AG04450 (cell line): ENCODE measurements around the gene TMEM130. TPM values are rescaled to one million over a fixed set of nuclear protein-coding genes. Genes with fewer than 3 reads are reported as not detected.

Experiments used
- CTCF ChIA-PET: fragments of 300-600, 350-600 bp; formaldehyde crosslinking; extraction: SDS; loops from one replicate; lab custom pipeline; 2022; ENCODE audit warnings: antibody characterized with exemption, inconsistent platforms; lab: Charles Lee
- POLR2A ChIA-PET: fragments of 350-600 bp; formaldehyde crosslinking; extraction: SDS; loops from one replicate; lab custom pipeline; 2021; ENCODE audit warnings: antibody characterized with exemption, inconsistent platforms; lab: Yijun Ruan, JAX
- DNase-seq: peaks from one replicate; pipeline ENCODE4 v3.0.0-alpha.2; 2011; ENCODE audit warnings: low read depth, low spot score
- H3K27ac ChIP-seq: one replicate; pipeline ENCODE4 v1.5.1; 2012; ENCODE audit warnings: low read depth, low read length, control low read depth
- H3K27me3 ChIP-seq: one replicate; pipeline ENCODE4 v1.6.0; 2012; ENCODE audit warnings: low read length; ENCODE audit not compliant: control insufficient read depth, insufficient read depth
- H3K4me3 ChIP-seq: 2 replicates; pipeline ENCODE4 v1.5.1; 2011; ENCODE audit warnings: mild to moderate bottlenecking, low read depth, low read length, control low read depth
- H3K9me3 ChIP-seq: 2 replicates; pipeline ENCODE4 v1.5.1; 2012; ENCODE audit warnings: low read length; ENCODE audit not compliant: control insufficient read depth, insufficient read depth
- CTCF ChIP-seq: IDR thresholded peaks from 2 replicates; pipeline ENCODE4 v1.5.1; 2011; ENCODE audit warnings: low read depth, low read length, control low read depth, inconsistent platforms
- polyA plus RNA-seq: library from polyadenylated mRNA; depleted of rRNA; stranded (reverse); fragments of >200 nt; gene quantifications from 2 replicates; pipeline ENCODE4 v1.2.3, GENCODE V29; 2011; rRNA removed
- small RNA-seq: library from RNA; depleted of rRNA; stranded (forward); fragments of <200 nt; gene quantifications from one replicate; pipeline ENCODE3, GENCODE V24; 2012; ENCODE audit warnings: low read depth; ENCODE audit not compliant: insufficient read length

Gene TMEM130
- polyA plus RNA-seq, 1 experiment, result 7.0 TPM

- TF ChIP-seq CTCF, result no peak
- ChIA-PET POLR2A (no interaction called here), CTCF (no interaction called here)
- Histone ChIP-seq H3K4me3 (no peak overlapping the region), H3K27ac (no peak overlapping the region), H3K9me3 (peaks cover 11% of the 10 kb centered on the region), H3K27me3 (no peaks in the 10 kb centered on the region)
- no peak for DNase-seq
Measured at GRCh38 chr7:98797150-98797549, 72.7 kb downstream of the TMEM130 start.

Small RNAs within 50 kb of the gene (small RNA-seq; reads per million reads assigned to genes)
- gene MIR3609, result 2.4 reads per million

Other genes starting within 250 kb of the TMEM130 start
- gene TRRAP, start 8.5 kb upstream of the TMEM130 start, polyA plus RNA-seq, result 20.6 and 23.8 TPM in 2 replicates